DOHH2 (cell line): ENCODE data around the gene MAP4K4.

Source experiments
- CTCF ChIP-seq: fragments of 200-600 bp; sonication (generic); IDR thresholded peaks from one replicate; pipeline ENCODE4 v1.5.1; 2014; ENCODE audit warnings: antibody characterized with exemption, mild to moderate bottlenecking, low read depth, low read length; ENCODE audit not compliant: poor library complexity, severe bottlenecking
- EZH2phosphoT487 ChIP-seq: fragments of 200-600 bp; sonication (generic); IDR thresholded peaks from 2 replicates; pipeline ENCODE4 v1.6.1; 2017; ENCODE audit warnings: borderline replicate concordance, mild to moderate bottlenecking, antibody characterized with exemption, low read length, moderate library complexity, mixed read lengths

GRCh38 chr2:101723371-101724124 is 26.0 kb downstream of the MAP4K4 start:
- TF ChIP-seq CTCF (no peak), EZH2phosphoT487 (no peak)
